ENCODE data around the gene TMEM92. TPM values are rescaled to one million over a fixed set of nuclear protein-coding genes. Genes with fewer than 3 reads are reported as not detected.

TMEM92 gene
- total and polyA plus RNA-seq, 10 of the 15 experiments (the other 5 are each of a cell fraction or from before 2014, with no cell fraction given), result 0.11 to 1.2 (median 0.32) TPM

DNA sequence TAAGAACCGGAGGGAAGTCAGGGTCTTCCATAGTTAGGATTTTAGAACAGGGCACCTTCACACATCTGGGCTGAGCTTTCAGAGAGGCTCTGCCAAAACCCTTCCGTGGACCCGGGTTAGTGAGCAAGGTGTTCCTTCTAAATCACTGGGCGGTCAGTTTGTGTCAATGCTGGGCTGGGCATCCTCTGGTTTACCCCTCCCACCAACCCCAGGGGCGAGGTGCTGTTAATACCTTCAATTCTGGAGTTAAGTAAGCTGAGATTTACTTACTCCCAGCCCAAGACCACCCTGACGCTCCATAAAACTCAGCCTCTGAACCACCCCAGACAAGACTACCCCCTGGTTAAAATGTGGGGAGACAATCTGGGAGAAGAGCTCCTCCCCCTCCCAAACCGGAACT, 1.0 kb downstream of the TMEM92 start (continued):
- no peak for TF ChIP-seq MYC (IDR thresholded peaks at IDR 0.05; ENCODE audit: insufficient read depth, insufficient read length, insufficient replicate concordance, low read length, severe bottlenecking)
- no peak for TF ChIP-seq ZNF622 (IDR thresholded peaks at IDR 0.05)

DNA sequence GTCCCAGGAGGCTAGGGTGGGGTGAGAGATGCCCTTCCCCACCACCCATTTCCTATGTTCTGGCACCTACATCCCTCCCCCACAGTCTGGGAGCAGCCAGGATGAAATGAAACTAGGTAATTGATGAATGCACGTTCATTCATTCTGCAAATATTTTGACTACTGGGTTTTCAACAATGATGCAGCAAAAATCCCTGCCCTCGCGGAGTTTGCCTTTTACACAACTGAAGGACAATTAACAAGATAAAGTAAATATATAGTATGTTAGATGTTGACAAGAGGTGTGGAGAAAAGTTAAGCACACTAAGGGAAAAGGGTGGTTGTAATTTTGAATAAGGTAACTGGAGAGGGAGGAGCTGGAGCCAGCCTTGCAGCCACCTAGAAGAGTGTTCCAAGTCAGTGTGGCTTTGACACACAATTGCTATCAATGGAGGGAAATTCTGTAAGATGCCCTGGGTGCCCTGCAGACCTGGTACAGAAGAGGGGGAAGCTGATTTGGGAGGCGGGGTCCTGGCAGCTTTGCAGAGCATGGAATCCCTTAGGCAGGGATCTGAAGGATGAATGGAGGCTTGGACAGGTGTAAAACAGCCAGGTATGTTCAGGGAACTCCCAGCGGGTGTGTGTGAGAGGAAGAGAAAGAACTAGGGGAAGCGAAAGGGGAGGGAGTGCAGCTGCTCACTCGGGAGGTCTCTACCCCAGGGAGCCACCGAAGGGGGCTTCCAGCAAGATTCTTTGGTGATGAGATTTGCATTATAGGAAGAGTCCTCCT, 2.5 kb downstream of the TMEM92 start:
- no peak for FAIRE-seq
- WGBS (ENCODE audit: insufficient coverage, insufficient replicate concordance, low lambda C conversion rate, missing lambda C conversion rate), result 15% methylated on average over 8 of the region's 8 CpGs
- H3K36me3 ChIP-seq (ENCODE audit: control insufficient read depth in 2 of 2, insufficient read depth in 2 of 2, low read length in 1 of 2), result no peaks in the 10 kb centered on the region
- in situ Hi-C loops (cut with MboI) (no loop called here), intact Hi-C loops (cut with micrococcal nuclease; ENCODE audit: unreplicated experiment) (no loop called here)
- H3K9me3 ChIP-seq (replicated peaks; ENCODE audit: control insufficient read depth, insufficient read depth, low read length), result no peaks in the 10 kb centered on the region
- ChIA-PET POLR2A (interaction anchor here (0.7 to 2.0 kb wide), 2 partner anchors 12 to 75 kb away, joined by 6 to 7 read pairs; partner anchors contain the start of gene COL1A1), RAD21 (ENCODE audit: unreplicated experiment) (interaction anchor here (1.2 to 7.4 kb wide), 4 partner anchors 32 to 107 kb away, joined by 4 to 84 read pairs (median 4); partner anchors contain the start of gene COL1A1), CTCF (interaction anchor here (0.9 to 19.2 kb wide), 7 partner anchors 17 to 107 kb away, joined by 3 to 298 read pairs (median 5); partner anchors contain the start of gene COL1A1), SMC1A (ENCODE audit: uncharacterized antibody, unreplicated experiment) (interaction anchor here (0.7 to 6.6 kb wide), 3 partner anchors 18 to 1875 kb away, joined by 3 to 71 read pairs (median 46); partner anchors contain the start of gene COL1A1)
- no peak for TF ChIP-seq MXI1 (IDR thresholded peaks at IDR 0.05; ENCODE audit: low read depth, low read length)
- TF ChIP-seq SMC3 (IDR thresholded peaks at IDR 0.05; ENCODE audit: borderline replicate concordance, low read length), result no peak
- no peak for TF ChIP-seq YBX1 (IDR thresholded peaks at IDR 0.05)
- no peak for TF ChIP-seq SIX5 (IDR thresholded peaks at IDR 0.05; ENCODE audit: low read depth, low read length, severe bottlenecking)
- no peak for TF ChIP-seq RAD51 (IDR thresholded peaks at IDR 0.05)
- TF ChIP-seq SPI1 (IDR thresholded peaks at IDR 0.05; ENCODE audit: borderline replicate concordance, insufficient read depth, low read depth, low read length), result no peak
- no peak for TF ChIP-seq GABPA (IDR thresholded peaks at IDR 0.05; ENCODE audit: low read depth)
- no peak for TF ChIP-seq FOS (IDR thresholded peaks at IDR 0.05; ENCODE audit: borderline replicate concordance, extremely low read depth, insufficient read length)
- TF ChIP-seq, protein P1, sequence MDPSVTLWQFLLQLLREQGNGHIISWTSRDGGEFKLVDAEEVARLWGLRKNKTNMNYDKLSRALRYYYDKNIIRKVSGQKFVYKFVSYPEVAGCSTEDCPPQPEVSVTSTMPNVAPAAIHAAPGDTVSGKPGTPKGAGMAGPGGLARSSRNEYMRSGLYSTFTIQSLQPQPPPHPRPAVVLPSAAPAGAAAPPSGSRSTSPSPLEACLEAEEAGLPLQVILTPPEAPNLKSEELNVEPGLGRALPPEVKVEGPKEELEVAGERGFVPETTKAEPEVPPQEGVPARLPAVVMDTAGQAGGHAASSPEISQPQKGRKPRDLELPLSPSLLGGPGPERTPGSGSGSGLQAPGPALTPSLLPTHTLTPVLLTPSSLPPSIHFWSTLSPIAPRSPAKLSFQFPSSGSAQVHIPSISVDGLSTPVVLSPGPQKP (IDR thresholded peaks at IDR 0.05; ENCODE audit: low read depth, low read length), result no peak
- TF ChIP-seq, protein P2, sequence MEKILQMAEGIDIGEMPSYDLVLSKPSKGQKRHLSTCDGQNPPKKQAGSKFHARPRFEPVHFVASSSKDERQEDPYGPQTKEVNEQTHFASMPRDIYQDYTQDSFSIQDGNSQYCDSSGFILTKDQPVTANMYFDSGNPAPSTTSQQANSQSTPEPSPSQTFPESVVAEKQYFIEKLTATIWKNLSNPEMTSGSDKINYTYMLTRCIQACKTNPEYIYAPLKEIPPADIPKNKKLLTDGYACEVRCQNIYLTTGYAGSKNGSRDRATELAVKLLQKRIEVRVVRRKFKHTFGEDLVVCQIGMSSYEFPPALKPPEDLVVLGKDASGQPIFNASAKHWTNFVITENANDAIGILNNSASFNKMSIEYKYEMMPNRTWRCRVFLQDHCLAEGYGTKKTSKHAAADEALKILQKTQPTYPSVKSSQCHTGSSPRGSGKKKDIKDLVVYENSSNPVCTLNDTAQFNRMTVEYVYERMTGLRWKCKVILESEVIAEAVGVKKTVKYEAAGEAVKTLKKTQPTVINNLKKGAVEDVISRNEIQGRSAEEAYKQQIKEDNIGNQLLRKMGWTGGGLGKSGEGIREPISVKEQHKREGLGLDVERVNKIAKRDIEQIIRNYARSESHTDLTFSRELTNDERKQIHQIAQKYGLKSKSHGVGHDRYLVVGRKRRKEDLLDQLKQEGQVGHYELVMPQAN (conservative IDR thresholded peaks at IDR 0.05), result no peak
- TF ChIP-seq, protein P3, sequence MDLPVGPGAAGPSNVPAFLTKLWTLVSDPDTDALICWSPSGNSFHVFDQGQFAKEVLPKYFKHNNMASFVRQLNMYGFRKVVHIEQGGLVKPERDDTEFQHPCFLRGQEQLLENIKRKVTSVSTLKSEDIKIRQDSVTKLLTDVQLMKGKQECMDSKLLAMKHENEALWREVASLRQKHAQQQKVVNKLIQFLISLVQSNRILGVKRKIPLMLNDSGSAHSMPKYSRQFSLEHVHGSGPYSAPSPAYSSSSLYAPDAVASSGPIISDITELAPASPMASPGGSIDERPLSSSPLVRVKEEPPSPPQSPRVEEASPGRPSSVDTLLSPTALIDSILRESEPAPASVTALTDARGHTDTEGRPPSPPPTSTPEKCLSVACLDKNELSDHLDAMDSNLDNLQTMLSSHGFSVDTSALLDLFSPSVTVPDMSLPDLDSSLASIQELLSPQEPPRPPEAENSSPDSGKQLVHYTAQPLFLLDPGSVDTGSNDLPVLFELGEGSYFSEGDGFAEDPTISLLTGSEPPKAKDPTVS (IDR thresholded peaks at IDR 0.05; ENCODE audit: low read depth, low read length), result no peak
- no peak for TF ChIP-seq FOXM1 (IDR thresholded peaks at IDR 0.05; ENCODE audit: low read depth, low read length)
- no peak for TF ChIP-seq MTA2 (IDR thresholded peaks at IDR 0.05; ENCODE audit: low read depth)
- H2AFZ ChIP-seq (ENCODE audit: control insufficient read depth, low read depth, low read length), result no peak overlapping the region
- H3K4me3 ChIP-seq, result no peak overlapping the region
- H4K20me1 ChIP-seq (ENCODE audit: control insufficient read depth, insufficient read depth), result no peaks in the 10 kb centered on the region
- BruUV-seq (replicated peaks), result no TSS peak
- DNase-seq (ENCODE audit: low read depth, low spot score), result no peak
- no peak overlapping the region for H3K4me2 ChIP-seq (ENCODE audit: control insufficient read depth, insufficient read depth)
- no peak overlapping the region for H3K9ac ChIP-seq (ENCODE audit: control insufficient read depth, insufficient read depth, low read length)
- peaks cover 18% of the 10 kb centered on the region for H3K4me1 ChIP-seq (ENCODE audit: control insufficient read depth, insufficient read depth, low read length)
- no peaks in the 10 kb centered on the region for H3K79me2 ChIP-seq (ENCODE audit: control insufficient read depth, insufficient read depth, low read length)
- no peak for ATAC-seq
- H3K27ac ChIP-seq (ENCODE audit: control insufficient read depth, insufficient read depth), result no peak overlapping the region
- H3K27me3 ChIP-seq (replicated peaks in 1 of 2; ENCODE audit: control insufficient read depth in 2 of 2, insufficient read depth in 2 of 2, low read length in 1 of 2), result peaks cover 0 to 1% of the 10 kb centered on the region in 2 experiments; a peak in 3 of 4 replicates

All from GM12878 (cell line).